Measurements from ENCODE around the gene LPP.

LPP gene

GRCh38 chr3:188812198-188812597 lies 658.2 kb downstream of the LPP start:
- DNase-seq (no peak), ATAC-seq (replicated peaks) (no peak)
- H3K27ac Mint-ChIP-seq: no peak overlapping the region
- H3K9me3 Mint-ChIP-seq: peaks cover 0 to 6% of the 10 kb centered on the region in 2 donors
- H3K4me3 Mint-ChIP-seq: no peak overlapping the region
- no peaks in the 10 kb centered on the region for H3K36me3 Mint-ChIP-seq (ENCODE audit: insufficient read depth)
- no peaks in the 10 kb centered on the region for H3K27me3 Mint-ChIP-seq
- peaks cover 0 to 2% of the 10 kb centered on the region in 2 donors for H3K4me1 Mint-ChIP-seq (ENCODE audit: low read depth in 2 of 2)

GRCh38 chr3:188814581-188814980 lies 660.6 kb downstream of the LPP start:
- Mint-ChIP-seq H3K36me3 (ENCODE audit: insufficient read depth) (no peaks in the 10 kb centered on the region), H3K9me3 (no peaks in the 10 kb centered on the region), H3K27ac (no peak overlapping the region), H3K4me3 (no peak overlapping the region), H3K27me3 (no peaks in the 10 kb centered on the region), H3K4me1 (ENCODE audit: low read depth in 2 of 2) (peaks cover 2 to 9% of the 10 kb centered on the region in 2 donors)
- DNase-seq (no peak), ATAC-seq (replicated peaks) (no peak)

GRCh38 chr3:188817103-188817934 lies 663.4 kb downstream of the LPP start:
- Mint-ChIP-seq H3K4me3 (no peak overlapping the region), H3K9me3 (no peaks in the 10 kb centered on the region), H3K27ac (no peak overlapping the region), H3K36me3 (ENCODE audit: insufficient read depth) (no peaks in the 10 kb centered on the region), H3K27me3 (no peaks in the 10 kb centered on the region), H3K4me1 (ENCODE audit: low read depth in 2 of 2) (peaks cover 0 to 13% of the 10 kb centered on the region in 2 donors)
- DNase-seq (no peak), ATAC-seq (replicated peaks) (no peak)

GRCh38 chr3:188817935-188818269 lies 663.9 kb downstream of the LPP start:
- H3K27ac Mint-ChIP-seq: no peak overlapping the region
- H3K36me3 Mint-ChIP-seq (ENCODE audit: insufficient read depth): no peaks in the 10 kb centered on the region
- H3K4me3 Mint-ChIP-seq: no peak overlapping the region
- peaks cover 0 to 13% of the 10 kb centered on the region in 2 donors for H3K4me1 Mint-ChIP-seq (ENCODE audit: low read depth in 2 of 2)
- DNase-seq: no peak
- H3K9me3 Mint-ChIP-seq: no peaks in the 10 kb centered on the region
- ATAC-seq (replicated peaks): no peak
- H3K27me3 Mint-ChIP-seq: no peaks in the 10 kb centered on the region

- ATAC-seq (replicated peaks): no peak
- H3K27ac Mint-ChIP-seq: no peak overlapping the region
- no peaks in the 10 kb centered on the region for H3K27me3 Mint-ChIP-seq
Measured at GRCh38 chr3:188818282-188818681, 664.3 kb downstream of the LPP start.

GRCh38 chr3:188819939-188820338 lies 666.0 kb downstream of the LPP start:
- ATAC-seq (replicated peaks) (no peak), DNase-seq (no peak)
- Mint-ChIP-seq H3K4me3 (no peak overlapping the region), H3K4me1 (ENCODE audit: low read depth in 2 of 2) (peaks cover 0 to 16% of the 10 kb centered on the region in 2 donors), H3K36me3 (ENCODE audit: insufficient read depth) (no peaks in the 10 kb centered on the region), H3K9me3 (no peaks in the 10 kb centered on the region), H3K27ac (no peak overlapping the region), H3K27me3 (no peaks in the 10 kb centered on the region)

More at GRCh38 chr3:188818282-188818681, 664.3 kb downstream of the LPP start:
- peaks cover 0 to 13% of the 10 kb centered on the region in 2 donors for H3K4me1 Mint-ChIP-seq (ENCODE audit: low read depth in 2 of 2)
- H3K4me3 Mint-ChIP-seq: no peak overlapping the region
- H3K9me3 Mint-ChIP-seq: no peaks in the 10 kb centered on the region
- no peaks in the 10 kb centered on the region for H3K36me3 Mint-ChIP-seq (ENCODE audit: insufficient read depth)
- no peak for DNase-seq

- Mint-ChIP-seq H3K4me1 (ENCODE audit: low read depth in 2 of 2) (peaks cover 1 to 16% of the 10 kb centered on the region in 2 donors), H3K9me3 (no peaks in the 10 kb centered on the region), H3K36me3 (ENCODE audit: insufficient read depth) (no peaks in the 10 kb centered on the region), H3K4me3 (no peak overlapping the region), H3K27me3 (no peaks in the 10 kb centered on the region), H3K27ac (no peak overlapping the region)
- no peak for DNase-seq
- no peak for ATAC-seq (replicated peaks)
Measured at GRCh38 chr3:188822004-188822403, 668.0 kb downstream of the LPP start.

- no peak overlapping the region for H3K4me3 Mint-ChIP-seq
- H3K9me3 Mint-ChIP-seq: no peaks in the 10 kb centered on the region
- DNase-seq (no peak), ATAC-seq (replicated peaks) (no peak)
- H3K36me3 Mint-ChIP-seq (ENCODE audit: insufficient read depth): no peaks in the 10 kb centered on the region
- H3K27ac Mint-ChIP-seq: no peak overlapping the region
- no peaks in the 10 kb centered on the region for H3K27me3 Mint-ChIP-seq
- H3K4me1 Mint-ChIP-seq (ENCODE audit: low read depth in 2 of 2): peaks cover 1 to 16% of the 10 kb centered on the region in 2 donors
Measured at GRCh38 chr3:188822411-188822810, 668.5 kb downstream of the LPP start.

- H3K27ac Mint-ChIP-seq: no peak overlapping the region
- H3K4me1 Mint-ChIP-seq (ENCODE audit: low read depth in 2 of 2): peaks cover 1 to 8% of the 10 kb centered on the region in 2 donors
- H3K9me3 Mint-ChIP-seq: no peaks in the 10 kb centered on the region
- no peak for ATAC-seq (replicated peaks)
- H3K4me3 Mint-ChIP-seq: no peak overlapping the region
- DNase-seq: no peak
- no peaks in the 10 kb centered on the region for H3K36me3 Mint-ChIP-seq (ENCODE audit: insufficient read depth)
- no peaks in the 10 kb centered on the region for H3K27me3 Mint-ChIP-seq
Measured at GRCh38 chr3:188824566-188824965, 670.6 kb downstream of the LPP start.

- H3K27me3 Mint-ChIP-seq: no peaks in the 10 kb centered on the region
- H3K4me3 Mint-ChIP-seq: no peak overlapping the region
- ATAC-seq (replicated peaks) (no peak), DNase-seq (no peak)
- no peaks in the 10 kb centered on the region for H3K9me3 Mint-ChIP-seq
- H3K4me1 Mint-ChIP-seq (ENCODE audit: low read depth in 2 of 2): peaks cover 1 to 7% of the 10 kb centered on the region in 2 donors
- no peaks in the 10 kb centered on the region for H3K36me3 Mint-ChIP-seq (ENCODE audit: insufficient read depth)
- no peak overlapping the region for H3K27ac Mint-ChIP-seq
Measured at GRCh38 chr3:188825901-188826300, 671.9 kb downstream of the LPP start.

- no peaks in the 10 kb centered on the region for H3K9me3 Mint-ChIP-seq
- H3K4me1 Mint-ChIP-seq (ENCODE audit: low read depth in 2 of 2): peaks cover 1 to 7% of the 10 kb centered on the region in 2 donors
- H3K27ac Mint-ChIP-seq: no peak overlapping the region
- DNase-seq: no peak
- no peaks in the 10 kb centered on the region for H3K27me3 Mint-ChIP-seq
- ATAC-seq (replicated peaks): no peak
- H3K4me3 Mint-ChIP-seq: no peak overlapping the region
- no peaks in the 10 kb centered on the region for H3K36me3 Mint-ChIP-seq (ENCODE audit: insufficient read depth)
Measured at GRCh38 chr3:188826574-188826973, 672.6 kb downstream of the LPP start.

- H3K9me3 Mint-ChIP-seq: no peaks in the 10 kb centered on the region
- no peaks in the 10 kb centered on the region for H3K27me3 Mint-ChIP-seq
- no peaks in the 10 kb centered on the region for H3K36me3 Mint-ChIP-seq (ENCODE audit: insufficient read depth)
- H3K4me3 Mint-ChIP-seq: no peak overlapping the region
- DNase-seq (no peak), ATAC-seq (replicated peaks) (no peak)
- no peak overlapping the region for H3K27ac Mint-ChIP-seq
- H3K4me1 Mint-ChIP-seq (ENCODE audit: low read depth in 2 of 2): peaks cover 1 to 5% of the 10 kb centered on the region in 2 donors
Measured at GRCh38 chr3:188827103-188827502, 673.1 kb downstream of the LPP start.

- ATAC-seq (replicated peaks): no peak
- no peaks in the 10 kb centered on the region for H3K9me3 Mint-ChIP-seq
- no peak for DNase-seq
- peaks cover 1 to 3% of the 10 kb centered on the region in 2 donors for H3K4me1 Mint-ChIP-seq (ENCODE audit: low read depth in 2 of 2)
- no peak overlapping the region for H3K27ac Mint-ChIP-seq
- H3K36me3 Mint-ChIP-seq (ENCODE audit: insufficient read depth): no peaks in the 10 kb centered on the region
- no peak overlapping the region for H3K4me3 Mint-ChIP-seq
- H3K27me3 Mint-ChIP-seq: no peaks in the 10 kb centered on the region
Measured at GRCh38 chr3:188827576-188827975, 673.6 kb downstream of the LPP start.

- DNase-seq (no peak), ATAC-seq (replicated peaks) (no peak)
- H3K9me3 Mint-ChIP-seq: no peaks in the 10 kb centered on the region
- H3K27me3 Mint-ChIP-seq: no peaks in the 10 kb centered on the region
- no peak overlapping the region for H3K27ac Mint-ChIP-seq
- H3K4me3 Mint-ChIP-seq: no peak overlapping the region
- no peaks in the 10 kb centered on the region for H3K36me3 Mint-ChIP-seq (ENCODE audit: insufficient read depth)
- H3K4me1 Mint-ChIP-seq (ENCODE audit: low read depth in 2 of 2): peaks cover 1 to 7% of the 10 kb centered on the region in 2 donors
Measured at GRCh38 chr3:188829130-188829529, 675.2 kb downstream of the LPP start.
